NB4 (cell line): ENCODE results near the gene HDAC11.

Experiments used
- CTCF ChIP-seq: IDR thresholded peaks from one replicate; pipeline ENCODE4 v1.5.1; 2012; ENCODE audit warnings: low read depth, low read length
- POLR2A ChIP-seq: IDR thresholded peaks from 2 replicates; pipeline ENCODE4 v1.6.1; 2011; ENCODE audit warnings: mild to moderate bottlenecking; ENCODE audit not compliant: insufficient read length; ENCODE audit errors: extremely low read depth

GRCh38 chr3:13495351-13495813, 15.3 kb downstream of the HDAC11 start:
- TF ChIP-seq CTCF (no peak), POLR2A (no peak)
